HepG2 (cell line): ENCODE data around the gene BRAT1. TPM values are rescaled to one million over a fixed set of nuclear protein-coding genes. Genes with fewer than 3 reads are reported as not detected.

Experiments used
- ATAC-seq: fragments of 200-7000 bp; cut with Tn5 transposase; 3 replicates; pipeline ENCODE4 v1.9.1; 2020; ENCODE audit warnings: mild to moderate bottlenecking, moderate library complexity
- BruUV-seq: library from RNA; stranded (reverse); fragments of 400-500 nt; replicated peaks from 2 replicates; lab custom pipeline; 2021; lab: Mats Ljungman, UMichigan
- CTCF ChIA-PET: fragments of 300-600 bp; formaldehyde crosslinking; extraction: SDS; loops from one replicate; lab custom pipeline; 2021; ENCODE audit warnings: low total read pairs, inconsistent platforms, low intra/inter-chr PET ratio; lab: Yijun Ruan, JAX
- POLR2A ChIA-PET: fragments of 350-600 bp; sonication (Branson Sonifier 250); formaldehyde crosslinking; loops from one replicate; lab custom pipeline; 2020; ENCODE audit warnings: antibody characterized with exemption, inconsistent platforms; lab: Yijun Ruan, JAX
- DNase-seq: peaks from one replicate; pipeline ENCODE4 v3.0.0-alpha.2; 2015; ENCODE audit warnings: low spot score
- FAIRE-seq: peaks from 3 replicates; lab custom pipeline; 2011; peaks lifted over from hg19 to GRCh38; lab: Jason Lieb, UNC
- H2AFZ ChIP-seq: one replicate; pipeline ENCODE4 v1.6.1; 2011; ENCODE audit warnings: low read length, inconsistent platforms
- H3K27ac ChIP-seq: fragments of 300-600 bp; 3 replicates; pipeline ENCODE4 v1.8.0; 2011; ENCODE audit warnings: mixed run types, mild to moderate bottlenecking, mixed read lengths, low read length, inconsistent platforms; ENCODE audit not compliant: insufficient read depth; ENCODE audit errors: extremely low read length
- H3K27me3 ChIP-seq, 2 experiments: fragments of 200-600 bp in 1 of 2; 2 replicates in 1 of 2; 3 replicates in 1 of 2; pipeline versions ENCODE4 v1.6.0 to v1.8.0; 2011; ENCODE audit warnings: low read length in 2 of 2, mild to moderate bottlenecking in 2 of 2, moderate library complexity in 2 of 2, inconsistent platforms in 1 of 2; ENCODE audit not compliant: insufficient read depth in 2 of 2, control insufficient read depth in 1 of 2
- H3K36me3 ChIP-seq, 2 experiments: fragments of 200-600 bp in 1 of 2; replicated peaks in 1 of 2; 2 replicates in 1 of 2; 3 replicates in 1 of 2; pipeline versions ENCODE4 v1.5.1 to v1.8.0; 2011; ENCODE audit warnings: low read length in 2 of 2, inconsistent platforms in 1 of 2; ENCODE audit not compliant: insufficient read depth in 2 of 2, control insufficient read depth in 1 of 2
- H3K4me1 ChIP-seq: 2 replicates; pipeline ENCODE4 v1.5.1; 2012; ENCODE audit warnings: low read length, inconsistent platforms; ENCODE audit not compliant: insufficient read depth
- H3K4me2 ChIP-seq: 2 replicates; pipeline ENCODE4 v1.6.0; 2011; ENCODE audit warnings: low read depth, low read length, inconsistent platforms
- H3K4me3 ChIP-seq, 3 experiments: fragments of 200-600 bp in 1 of 3; sonication (generic), shearing (Covaris generic) in 1 of 3; replicated peaks in 1 of 3; 2 replicates each; pipeline ENCODE4 v1.5.1; 2011 to 2016; ENCODE audit warnings: low read length in 3 of 3, inconsistent platforms in 2 of 3, low read depth in 2 of 3, mild to moderate bottlenecking in 2 of 3, control low read depth in 1 of 3, mixed read lengths in 1 of 3; ENCODE audit not compliant: insufficient read depth in 1 of 3
- H3K79me2 ChIP-seq: one replicate; pipeline ENCODE4 v1.6.1; 2011; ENCODE audit warnings: low read length, inconsistent platforms; ENCODE audit not compliant: insufficient read depth
- H3K9ac ChIP-seq: 2 replicates; pipeline ENCODE4 v1.6.0; 2011; ENCODE audit warnings: mild to moderate bottlenecking, low read depth, low read length, inconsistent platforms; ENCODE audit not compliant: insufficient read depth
- H3K9me3 ChIP-seq: 2 replicates; pipeline ENCODE4 v1.5.1; 2012; ENCODE audit warnings: mild to moderate bottlenecking, low read length
- H4K20me1 ChIP-seq: 2 replicates; pipeline ENCODE4 v1.6.0; 2011; ENCODE audit warnings: inconsistent platforms, mild to moderate bottlenecking, low read length, moderate library complexity; ENCODE audit not compliant: insufficient read depth
- IRX3 ChIP-seq: sonication (generic); formaldehyde crosslinking; IDR thresholded peaks from 2 replicates; pipeline ENCODE4 v1.8.1; 2023; ENCODE audit warnings: mild to moderate bottlenecking, low read depth, missing genetic modification reagents, borderline replicate concordance
- MEIS1 ChIP-seq: sonication (generic); formaldehyde crosslinking; IDR thresholded peaks from 2 replicates; pipeline ENCODE4 v1.9.0; 2021; ENCODE audit warnings: mild to moderate bottlenecking, missing genetic modification reagents, moderate library complexity, borderline replicate concordance
- NCOA2 ChIP-seq: sonication (generic); formaldehyde crosslinking; IDR thresholded peaks from 2 replicates; pipeline ENCODE4 v1.8.0; 2022; ENCODE audit warnings: inconsistent platforms
- REST ChIP-seq, 2 experiments: IDR thresholded peaks; 2 replicates each; pipeline ENCODE4 v1.6.1; 2011 to 2012; ENCODE audit warnings: low read length in 2 of 2, borderline replicate concordance in 1 of 2, low read depth in 1 of 2, mild to moderate bottlenecking in 1 of 2, moderate library complexity in 1 of 2
- RFX1 ChIP-seq: fragments of 450-650 bp; IDR thresholded peaks from 2 replicates; pipeline ENCODE4 v1.6.1; 2017
- SAFB2 ChIP-seq: sonication (generic); formaldehyde crosslinking; IDR thresholded peaks from 2 replicates; pipeline ENCODE4 v1.5.1; 2020; ENCODE audit warnings: missing genetic modification reagents, low read depth, mild to moderate bottlenecking, borderline replicate concordance
- ZNF225 ChIP-seq: sonication (generic); formaldehyde crosslinking; IDR thresholded peaks from 2 replicates; pipeline ENCODE4 v1.4.0; 2020; ENCODE audit warnings: mild to moderate bottlenecking, missing genetic modification reagents
- ZNF850 ChIP-seq: sonication (generic); formaldehyde crosslinking; conservative IDR thresholded peaks from 2 replicates; pipeline ENCODE4 v1.9.0; 2021; ENCODE audit warnings: mild to moderate bottlenecking, missing genetic modification reagents
- WGBS: methylation state at CpG from one replicate; pipeline ENCODE4 v1.1.6; 2017; ENCODE audit warnings: low lambda C conversion rate; 5-methylcytosine and 5-hydroxymethylcytosine counted together
- in situ Hi-C: cut with HindIII; loops from 2 replicates; pipeline ENCODE4 v1.10.0; 2017; ENCODE audit warnings: low pct_unique_long_range_greater_than_20kb; ENCODE audit not compliant: extremely low pct_ligation_motif_present
- intact Hi-C: fragments of 100-400 bp; cut with micrococcal nuclease; formaldehyde crosslinking; loops from one replicate; pipeline ENCODE4 v1.10.0; 2022; ENCODE audit not compliant: unreplicated experiment
- polyA plus RNA-seq, 8 experiments: library from polyadenylated mRNA; depleted of rRNA in 3 of 8; stranded (reverse) in 7 of 8; unstranded in 1 of 8; fragments of >200 nt; fragmentation: Illumina TruSeq in 4 of 8; extraction: Trizol in 4 of 8; gene quantifications; 2 replicates each; pipeline versions ENCODE4 v1.2.1 to v1.2.3, GENCODE V29; 2011 to 2016; ENCODE audit warnings: low read depth in 4 of 8, missing spikeins in 1 of 8, mixed read lengths in 1 of 8; ENCODE audit not compliant: insufficient read depth in 1 of 8
- total RNA-seq, 5 experiments: library from RNA; depleted of rRNA; stranded (reverse); fragments of >200 nt; fragmentation: Illumina TruSeq; extraction: Trizol; gene quantifications; 2 replicates each; pipeline ENCODE4 v1.2.3, GENCODE V29; 2016; ENCODE audit warnings: low read depth in 1 of 5

BRAT1 gene
- total and polyA plus RNA-seq, 2 of the 13 experiments (the other 11 are each of a cell fraction or from before 2014, with no cell fraction given) = 10.2 to 20.3 TPM

- no peaks in the 10 kb centered on the region for H3K27me3 ChIP-seq
- H2AFZ ChIP-seq = no peak overlapping the region
- BruUV-seq = no TSS peak
- no peaks in the 10 kb centered on the region for H3K9me3 ChIP-seq
- TF ChIP-seq ZNF850 (CRISPR knock-in tag) = no peak
- no peak for TF ChIP-seq NCOA2 (CRISPR knock-in tag)
- no peak for TF ChIP-seq ZNF225 (CRISPR knock-in tag)
- no peak for TF ChIP-seq IRX3
- TF ChIP-seq SAFB2 (CRISPR knock-in tag) = no peak
- TF ChIP-seq MEIS1 (CRISPR knock-in tag) = no peak
- TF ChIP-seq RFX1 = no peak
- no peak for TF ChIP-seq REST (IDR thresholded peaks at IDR 0.05; ENCODE audit: borderline replicate concordance in 1 of 2, low read depth in 1 of 2, low read length in 2 of 2)
- TF ChIP-seq, all 625 proteins: peak for 0
- DNase-seq = no peak
- ATAC-seq = no peak
- H3K4me3 ChIP-seq = no peak overlapping the region
- FAIRE-seq = no peak
- WGBS = 99% methylated on average over 7 of the region's 9 CpGs
- CTCF ChIA-PET = no interaction called here
- H3K79me2 ChIP-seq = no peaks in the 10 kb centered on the region
- no peak overlapping the region for H3K9ac ChIP-seq
- POLR2A ChIA-PET = no interaction called here
- H4K20me1 ChIP-seq = no peaks in the 10 kb centered on the region
- no peaks in the 10 kb centered on the region for H3K4me1 ChIP-seq
- intact Hi-C loops (no loop called here), in situ Hi-C loops (no loop called here)
- no peaks in the 10 kb centered on the region for H3K36me3 ChIP-seq
- H3K4me2 ChIP-seq = no peak overlapping the region
- H3K27ac ChIP-seq = no peak overlapping the region
These were observed 18.4 kb upstream of the BRAT1 start for GRCh38 chr7:2573761-2574160.
